KMS-11 (cell line): Measurements from ENCODE around the gene CMPK1.

Experiments
- H2AFZ ChIP-seq: fragments of 200-600 bp; sonication (generic); 2 replicates; pipeline ENCODE4 v1.6.1; 2016; ENCODE audit warnings: antibody characterized with exemption, mixed run types, low read depth
- H3K27ac ChIP-seq: fragments of 200-600 bp; sonication (generic); 2 replicates; pipeline ENCODE4 v1.6.1; 2016; ENCODE audit warnings: mild to moderate bottlenecking, mixed run types
- H3K27me3 ChIP-seq: fragments of 200-600 bp; sonication (generic); 2 replicates; pipeline ENCODE4 v1.6.1; 2017; ENCODE audit warnings: mild to moderate bottlenecking, low read depth, mixed run types, moderate library complexity; ENCODE audit not compliant: insufficient read depth
- H3K36me3 ChIP-seq: fragments of 200-600 bp; sonication (generic); 2 replicates; pipeline ENCODE4 v1.6.1; 2017; ENCODE audit warnings: mild to moderate bottlenecking, mixed run types; ENCODE audit not compliant: insufficient read depth
- H3K4me1 ChIP-seq: fragments of 200-600 bp; sonication (generic); 2 replicates; pipeline ENCODE4 v1.6.1; 2016; ENCODE audit warnings: mild to moderate bottlenecking, low read depth, mixed run types; ENCODE audit not compliant: poor library complexity, severe bottlenecking
- H3K4me2 ChIP-seq: fragments of 200-600 bp; sonication (generic); 2 replicates; pipeline ENCODE4 v1.7.0; 2016; ENCODE audit warnings: mild to moderate bottlenecking, mixed run types
- H3K4me3 ChIP-seq: fragments of 200-600 bp; sonication (generic); IDR thresholded peaks from 2 replicates; pipeline ENCODE4 v1.6.1; 2017; ENCODE audit warnings: low read depth, low read length, mixed read lengths; ENCODE audit not compliant: insufficient read depth
- H3K79me2 ChIP-seq: fragments of 200-600 bp; sonication (generic); 2 replicates; pipeline ENCODE4 v1.6.1; 2016; ENCODE audit warnings: low read depth, mixed run types; ENCODE audit not compliant: insufficient read depth
- H3K9ac ChIP-seq: fragments of 200-600 bp; sonication (generic); 2 replicates; pipeline ENCODE4 v1.6.1; 2016; ENCODE audit warnings: mild to moderate bottlenecking, mixed run types
- H4K20me1 ChIP-seq: fragments of 200-600 bp; sonication (generic); 2 replicates; pipeline ENCODE4 v1.6.1; 2016; ENCODE audit warnings: mild to moderate bottlenecking, mixed run types; ENCODE audit not compliant: insufficient read depth
- CTCF ChIP-seq: fragments of 200-600 bp; sonication (generic); conservative IDR thresholded peaks from 2 replicates; pipeline ENCODE4 v1.6.1; 2017; ENCODE audit warnings: low read depth, mild to moderate bottlenecking, antibody characterized with exemption, low read length, moderate library complexity, mixed read lengths

CMPK1 gene

DNA sequence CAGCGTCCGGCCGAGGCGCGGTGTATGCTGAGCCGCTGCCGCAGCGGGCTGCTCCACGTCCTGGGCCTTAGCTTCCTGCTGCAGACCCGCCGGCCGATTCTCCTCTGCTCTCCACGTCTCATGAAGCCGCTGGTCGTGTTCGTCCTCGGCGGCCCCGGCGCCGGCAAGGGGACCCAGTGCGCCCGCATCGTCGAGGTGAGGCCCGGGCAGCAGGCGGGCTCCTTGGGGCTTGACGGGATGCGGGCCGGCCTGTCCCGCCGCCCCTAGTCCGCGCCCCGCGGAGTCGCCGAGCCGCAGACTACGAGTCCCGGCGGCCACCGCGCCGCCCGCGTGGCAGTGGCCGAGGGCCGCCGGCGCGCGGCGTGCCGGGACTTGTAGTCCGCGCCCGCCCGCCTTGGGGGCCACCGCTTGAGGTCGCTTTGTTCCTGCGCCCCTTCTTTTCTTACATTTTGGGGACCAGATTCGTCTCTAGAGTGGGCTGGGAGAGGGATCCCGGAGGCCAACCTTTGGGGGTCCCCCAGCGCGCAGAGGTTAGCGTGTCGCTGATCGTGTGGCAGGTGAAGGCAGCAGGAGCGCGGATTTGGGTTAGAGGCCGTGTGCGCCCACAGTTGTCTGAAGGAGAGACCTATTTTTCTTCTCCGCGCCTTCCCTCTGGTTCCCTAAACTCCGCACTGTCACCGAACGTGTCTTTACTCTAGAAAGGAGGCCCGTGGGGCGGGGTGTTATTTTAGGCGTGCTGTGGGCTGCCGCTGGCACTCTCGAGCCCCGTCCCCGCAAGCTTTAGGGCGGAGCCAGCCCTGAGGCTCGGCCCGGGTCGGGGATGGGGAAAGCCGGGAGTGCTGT, 553 bp downstream of the CMPK1 start:
- Histone ChIP-seq H3K4me2 (peak overlapping the region; percentile 93), H2AFZ (peak overlapping the region; percentile 82), H3K27me3 (no peaks in the 10 kb centered on the region), H3K9ac (peak overlapping the region; percentile 86), H4K20me1 (0 out of 2 replicates have a peak, but pooled peaks cover 3% of the 10 kb centered on the region), H3K4me3 (peak overlapping the region; percentile 72), H3K4me1 (peaks cover 28% of the 10 kb centered on the region), H3K27ac (peak overlapping the region; percentile 88), H3K79me2 (peaks cover 45% of the 10 kb centered on the region), H3K36me3 (no peaks in the 10 kb centered on the region)
- TF ChIP-seq CTCF = peak; percentile 43

GRCh38 chr1:47334765-47335435, 1.3 kb downstream of the CMPK1 start:
- peak overlapping the region; percentile 86 for H3K9ac ChIP-seq
- peaks cover 28% of the 10 kb centered on the region for H3K4me1 ChIP-seq
- peak overlapping the region; percentile 88 for H3K27ac ChIP-seq
- H3K27me3 ChIP-seq = no peaks in the 10 kb centered on the region
- H3K4me3 ChIP-seq = peak overlapping the region; percentile 72
- peak overlapping the region; percentile 82 for H2AFZ ChIP-seq
- H4K20me1 ChIP-seq = 0 out of 2 replicates have a peak, but pooled peaks cover 6% of the 10 kb centered on the region
- H3K79me2 ChIP-seq = peaks cover 53% of the 10 kb centered on the region
- no peak for TF ChIP-seq CTCF
- no peaks in the 10 kb centered on the region for H3K36me3 ChIP-seq
- peak overlapping the region; percentile 93 for H3K4me2 ChIP-seq

- Histone ChIP-seq H3K27ac (no peak overlapping the region), H3K27me3 (no peaks in the 10 kb centered on the region), H3K4me1 (peaks cover 21% of the 10 kb centered on the region), H3K4me3 (no peak overlapping the region), H3K9ac (no peak overlapping the region), H3K4me2 (no peak overlapping the region), H4K20me1 (0 out of 2 replicates have a peak, but pooled peaks cover 6% of the 10 kb centered on the region), H2AFZ (no peak overlapping the region), H3K36me3 (no peaks in the 10 kb centered on the region), H3K79me2 (peaks cover 71% of the 10 kb centered on the region)
- no peak for TF ChIP-seq CTCF
Measured at GRCh38 chr1:47337350-47337749, 3.8 kb downstream of the CMPK1 start.

DNA sequence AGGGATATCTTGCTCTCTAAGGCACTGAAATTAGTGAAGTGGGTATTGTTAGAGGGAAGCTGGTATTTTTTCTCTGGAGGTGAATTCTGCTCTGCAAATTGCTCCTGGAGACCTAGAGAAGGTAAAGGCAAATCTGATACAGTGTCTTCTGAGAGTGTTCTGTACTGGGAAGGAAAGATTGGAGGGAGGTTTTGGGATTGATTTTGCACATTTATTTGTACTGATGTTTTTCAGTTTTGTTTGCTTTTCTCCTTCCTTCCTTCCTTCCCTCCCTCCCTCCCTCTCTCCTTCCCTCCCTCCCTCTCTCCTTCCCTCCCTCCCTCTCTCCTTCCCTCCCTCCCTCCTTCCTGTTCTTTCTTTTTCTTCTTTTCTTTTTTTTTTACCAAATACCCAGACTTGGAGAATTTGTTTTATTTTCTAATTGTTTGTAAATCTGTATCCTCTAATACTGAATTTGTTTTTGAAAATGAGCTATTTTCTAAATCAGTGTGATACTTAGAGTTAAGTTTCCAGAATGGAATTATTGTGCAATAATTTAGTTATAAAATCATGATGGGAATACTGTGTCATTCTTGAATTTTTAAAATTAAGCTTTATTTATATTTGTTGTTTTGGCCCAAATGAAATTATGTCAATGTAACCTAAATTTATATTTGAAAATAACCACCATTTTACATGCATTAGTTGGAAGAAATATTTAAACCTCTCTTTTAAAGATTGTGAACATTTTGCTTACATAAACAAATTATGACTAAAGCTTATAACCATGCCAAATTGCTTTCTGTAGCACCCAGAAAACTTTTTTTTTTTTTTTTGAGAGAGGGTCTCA, 4.9 kb downstream of the CMPK1 start:
- no peak overlapping the region for H3K4me3 ChIP-seq
- no peak overlapping the region for H3K27ac ChIP-seq
- H3K27me3 ChIP-seq = no peaks in the 10 kb centered on the region
- H3K4me2 ChIP-seq = no peak overlapping the region
- H3K36me3 ChIP-seq = no peaks in the 10 kb centered on the region
- no peak for TF ChIP-seq CTCF
- no peak overlapping the region for H2AFZ ChIP-seq
- peaks cover 81% of the 10 kb centered on the region for H3K79me2 ChIP-seq
- H4K20me1 ChIP-seq = 0 out of 2 replicates have a peak, but pooled peaks cover 6% of the 10 kb centered on the region
- H3K4me1 ChIP-seq = peaks cover 17% of the 10 kb centered on the region
- H3K9ac ChIP-seq = no peak overlapping the region
